ENCODE results near the gene MOBP.

MOBP gene

DNA sequence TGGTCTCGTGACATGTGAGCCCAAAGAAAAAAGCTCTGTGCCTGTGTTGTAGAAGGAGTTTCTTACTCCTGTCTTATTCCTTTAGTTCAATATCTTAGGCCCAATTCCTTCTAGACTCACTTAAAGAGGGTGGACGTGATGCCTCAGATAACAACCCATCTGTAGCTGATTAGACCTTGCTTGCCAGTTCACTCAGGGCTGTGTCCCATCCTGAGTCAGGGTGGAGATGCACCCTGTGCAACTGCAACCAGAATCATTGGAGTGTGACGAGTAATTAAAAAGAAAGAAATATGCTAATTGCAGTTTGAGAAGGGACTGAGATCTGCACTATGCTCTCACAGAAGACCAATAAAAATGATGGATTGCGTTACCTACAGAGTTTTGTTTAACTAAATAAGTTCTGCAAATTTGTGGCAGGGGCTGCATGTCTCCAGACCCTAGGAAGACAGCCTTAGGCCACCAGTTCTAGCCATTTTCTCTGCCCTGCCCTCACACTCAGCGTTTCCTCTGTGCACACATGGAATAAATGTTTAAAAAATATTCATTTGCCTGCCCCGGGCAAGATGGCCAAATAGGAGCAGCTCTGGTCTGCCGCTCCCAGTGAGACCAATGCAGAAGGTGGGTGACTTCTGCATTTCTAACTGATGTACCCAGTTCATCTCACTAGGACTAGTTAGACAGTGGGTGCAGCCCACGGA lies 83.0 kb downstream of the MOBP start:
- DNase-seq: no peak

Measured in central memory CD4-positive, alpha-beta T cell (primary cell).